Activated gamma-delta T cell treated with anti-CD3 and anti-CD28 coated beads, Interleukin-2, amount 50 U/mL, for 16 hours (primary cell): Measurements from ENCODE around the gene LIMD2.

ENCODE experiments used
- DNase-seq: peaks from one replicate; pipeline ENCODE4 v3.0.0-alpha.2; 2020; ENCODE audit warnings: low read depth

The LIMD2 gene

GRCh38 chr17:63681530-63681929, 18.4 kb downstream of the LIMD2 start:
- no peak for DNase-seq

- DNase-seq = no peak
Observed at GRCh38 chr17:63680700-63681099, 19.2 kb downstream of the LIMD2 start.

- DNase-seq = no peak
Observed at GRCh38 chr17:63679214-63679613, 20.7 kb downstream of the LIMD2 start.

GRCh38 chr17:63676584-63676983, 23.3 kb downstream of the LIMD2 start:
- DNase-seq = no peak

- no peak for DNase-seq
Observed at GRCh38 chr17:63675607-63676546, 24.0 kb downstream of the LIMD2 start.

GRCh38 chr17:63675231-63675606, 24.7 kb downstream of the LIMD2 start:
- no peak for DNase-seq

- no peak for DNase-seq
Observed at GRCh38 chr17:63672856-63673255, 27.1 kb downstream of the LIMD2 start.

- no peak for DNase-seq
Observed at GRCh38 chr17:63665527-63666214, 34.3 kb downstream of the LIMD2 start.

- DNase-seq = no peak
Observed at GRCh38 chr17:63659850-63660249, 40.1 kb downstream of the LIMD2 start.

GRCh38 chr17:63658366-63658765, 41.6 kb downstream of the LIMD2 start:
- DNase-seq = no peak

- DNase-seq = no peak
Observed at GRCh38 chr17:63657786-63658185, 42.1 kb downstream of the LIMD2 start.

GRCh38 chr17:63653050-63653449, 46.9 kb downstream of the LIMD2 start:
- no peak for DNase-seq

GRCh38 chr17:63652106-63652505, 47.8 kb downstream of the LIMD2 start:
- no peak for DNase-seq

GRCh38 chr17:63649813-63650212, 50.1 kb downstream of the LIMD2 start:
- DNase-seq = no peak

- no peak for DNase-seq
Observed at GRCh38 chr17:63647936-63648335, 52.0 kb downstream of the LIMD2 start.

- DNase-seq = no peak
Observed at GRCh38 chr17:63647065-63647725, 52.7 kb downstream of the LIMD2 start.

- no peak for DNase-seq
Observed at GRCh38 chr17:63646488-63646806, 53.5 kb downstream of the LIMD2 start.
